Neutrophil (primary cell): ENCODE results near the gene RNLS.
A peak's percentile ranks its signal among the peaks of the same experiment; 100 is the strongest.

ENCODE experiments used
- H3K27ac ChIP-seq: fragments of 200-600 bp; sonication (generic); 2 replicates; pipeline ENCODE4 v1.5.1; 2016; ENCODE audit warnings: mild to moderate bottlenecking, moderate library complexity
- H3K27me3 ChIP-seq: fragments of 200-600 bp; sonication (generic); 2 replicates; pipeline ENCODE4 v1.6.0; 2016; ENCODE audit warnings: mild to moderate bottlenecking
- H3K36me3 ChIP-seq: fragments of 200-600 bp; sonication (generic); 2 replicates; pipeline ENCODE4 v1.5.1; 2017
- H3K4me1 ChIP-seq, 2 experiments: fragments of 200-600 bp in 1 of 2; sonication (generic) in 1 of 2; 1 replicate in 1 of 2; 2 replicates in 1 of 2; pipeline versions ENCODE4 v1.5.1 to v1.6.1; 2013 to 2016; ENCODE audit warnings: low read depth in 1 of 2, low read length in 1 of 2, mild to moderate bottlenecking in 1 of 2, moderate library complexity in 1 of 2; ENCODE audit not compliant: control insufficient read depth in 1 of 2, insufficient read depth in 1 of 2
- H3K4me3 ChIP-seq, 2 experiments: fragments of 200-600 bp in 1 of 2; sonication (generic) in 1 of 2; 1 replicate in 1 of 2; 2 replicates in 1 of 2; pipeline ENCODE4 v1.5.1; 2013 to 2016; ENCODE audit warnings: low read depth in 1 of 2, low read length in 1 of 2, mild to moderate bottlenecking in 1 of 2, moderate library complexity in 1 of 2
- H3K9me3 ChIP-seq: fragments of 200-600 bp; sonication (generic); 2 replicates; pipeline ENCODE4 v1.5.1; 2016
- CTCF ChIP-seq: fragments of 200-600 bp; sonication (generic); IDR thresholded peaks from 2 replicates; pipeline ENCODE4 v1.5.1; 2016; ENCODE audit warnings: antibody characterized with exemption

Gene RNLS

DNA sequence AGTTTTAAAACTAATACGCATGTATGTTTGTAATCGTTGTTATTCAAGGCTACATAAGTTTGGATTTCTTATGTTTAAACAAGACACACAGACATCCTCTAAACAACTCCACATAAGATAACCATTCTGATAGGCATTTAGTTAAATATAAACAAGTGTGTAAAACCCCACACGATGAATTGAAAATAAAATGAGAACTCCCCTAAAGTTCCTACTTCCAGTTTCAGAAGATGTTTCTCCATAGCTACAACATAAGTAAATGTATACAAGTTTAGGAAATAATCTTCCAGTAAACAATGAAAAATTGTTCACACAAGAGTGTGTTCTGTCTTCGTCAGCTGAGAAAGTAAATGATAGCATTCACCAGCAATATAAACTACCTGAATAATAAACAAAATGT, 246.8 kb downstream of the RNLS start:
- no peaks in the 10 kb centered on the region for H3K9me3 ChIP-seq
- no peak overlapping the region for H3K27ac ChIP-seq

DNA sequence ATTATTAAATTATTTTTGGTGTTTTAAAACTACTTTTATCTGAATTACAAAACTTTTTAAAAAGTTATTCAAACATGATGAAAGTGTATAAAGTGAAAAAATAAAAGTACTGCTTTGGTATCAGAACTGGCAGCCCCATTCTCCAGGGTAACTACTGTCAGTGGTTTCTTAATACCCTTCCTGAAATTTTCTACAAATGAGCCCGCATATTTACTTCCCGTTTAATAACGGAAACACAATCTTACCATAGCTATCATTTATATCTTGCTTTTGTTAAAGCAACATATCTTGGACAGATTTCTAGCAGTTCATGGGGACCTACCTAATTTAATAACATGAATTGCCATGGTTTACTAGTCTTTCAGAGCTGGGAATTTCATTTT, 249.9 kb downstream of the RNLS start:
- no peaks in the 10 kb centered on the region for H3K9me3 ChIP-seq
- TF ChIP-seq CTCF = no peak
- no peaks in the 10 kb centered on the region for H3K36me3 ChIP-seq
- no peak overlapping the region for H3K4me3 ChIP-seq
- no peaks in the 10 kb centered on the region for H3K27me3 ChIP-seq
- H3K27ac ChIP-seq = peak overlapping the region; percentile 62
- H3K4me1 ChIP-seq = peaks cover 18 to 22% of the 10 kb centered on the region in 2 experiments

More for the DNA sequence above, 246.8 kb downstream of the RNLS start:
- TF ChIP-seq CTCF = no peak
- peaks cover 18 to 22% of the 10 kb centered on the region in 2 experiments for H3K4me1 ChIP-seq
- H3K27me3 ChIP-seq = no peaks in the 10 kb centered on the region
- H3K36me3 ChIP-seq = no peaks in the 10 kb centered on the region
- H3K4me3 ChIP-seq = no peak overlapping the region

GRCh38 chr10:88332503-88333247, 250.4 kb downstream of the RNLS start:
- Histone ChIP-seq H3K36me3 (no peaks in the 10 kb centered on the region), H3K27me3 (no peaks in the 10 kb centered on the region), H3K4me3 (no peak overlapping the region), H3K27ac (peak overlapping the region; percentile 62), H3K4me1 (peaks cover 18 to 22% of the 10 kb centered on the region in 2 experiments), H3K9me3 (no peaks in the 10 kb centered on the region)
- TF ChIP-seq CTCF = no peak

DNA sequence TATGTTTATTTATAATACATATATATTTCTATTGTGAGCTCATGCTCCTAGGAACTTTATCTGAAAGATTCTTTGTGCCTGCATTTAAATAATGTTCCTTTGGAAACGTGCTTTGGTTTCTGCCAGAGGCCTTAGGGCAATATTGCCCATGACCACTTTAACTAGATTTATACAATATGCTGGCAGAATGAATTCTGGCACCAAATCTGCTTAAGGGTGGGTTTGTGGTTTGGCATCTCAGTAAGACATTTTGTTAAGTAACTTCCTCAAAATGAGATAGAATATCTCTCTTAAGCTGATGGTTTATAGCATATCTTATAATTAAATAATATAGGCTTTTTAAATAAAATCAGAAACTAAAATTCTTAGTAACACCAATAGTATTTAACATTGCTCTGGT, 252.9 kb downstream of the RNLS start:
- no peak for TF ChIP-seq CTCF
- H3K36me3 ChIP-seq = no peaks in the 10 kb centered on the region
- H3K27ac ChIP-seq = no peak overlapping the region
- no peaks in the 10 kb centered on the region for H3K27me3 ChIP-seq
- H3K4me3 ChIP-seq = no peak overlapping the region
- peaks cover 18 to 22% of the 10 kb centered on the region in 2 experiments for H3K4me1 ChIP-seq
- H3K9me3 ChIP-seq = no peaks in the 10 kb centered on the region

- TF ChIP-seq CTCF = no peak
- no peak overlapping the region for H3K27ac ChIP-seq
- no peak overlapping the region for H3K4me3 ChIP-seq
- no peaks in the 10 kb centered on the region for H3K4me1 ChIP-seq
- no peaks in the 10 kb centered on the region for H3K9me3 ChIP-seq
- H3K36me3 ChIP-seq = no peaks in the 10 kb centered on the region
- H3K27me3 ChIP-seq = no peaks in the 10 kb centered on the region
These were observed 260.6 kb downstream of the RNLS start for GRCh38 chr10:88322324-88323063.
